Stimulated activated CD8-positive, alpha-beta memory T cell treated with anti-CD3 and anti-CD28 coated beads, Interleukin-15, amount 100 ng/mL, for 1 hour (primary cell): ENCODE results near the gene BBS9.
"Not testable (repeated sequence)": the region's sequence is repeated elsewhere in the genome, so short reads cannot be mapped to it uniquely, and the experiment has no call there.

ENCODE experiments used
- DNase-seq: peaks from one replicate; pipeline ENCODE4 v3.0.0-alpha.2; 2020; ENCODE audit warnings: low read depth

The BBS9 gene

DNA sequence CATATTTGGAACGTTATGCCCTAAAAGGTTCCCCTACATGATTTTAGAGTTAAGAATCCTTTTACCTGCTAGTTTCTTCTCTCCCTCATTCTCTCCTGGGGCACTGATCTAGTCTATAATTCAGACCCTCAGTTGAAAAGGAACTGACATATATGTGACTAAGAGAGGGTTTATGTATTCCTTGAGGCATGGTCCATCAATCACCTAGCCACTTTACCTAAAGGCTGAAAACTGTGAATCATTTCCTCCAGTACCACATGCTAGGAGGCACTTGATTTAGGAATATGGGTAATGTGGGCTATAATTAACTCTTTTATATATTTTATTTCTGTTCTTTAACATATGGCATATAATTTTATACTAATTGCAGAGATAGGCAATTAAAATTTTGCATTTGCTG, 303.5 kb downstream of the BBS9 start:
- DNase-seq = no peak

DNA sequence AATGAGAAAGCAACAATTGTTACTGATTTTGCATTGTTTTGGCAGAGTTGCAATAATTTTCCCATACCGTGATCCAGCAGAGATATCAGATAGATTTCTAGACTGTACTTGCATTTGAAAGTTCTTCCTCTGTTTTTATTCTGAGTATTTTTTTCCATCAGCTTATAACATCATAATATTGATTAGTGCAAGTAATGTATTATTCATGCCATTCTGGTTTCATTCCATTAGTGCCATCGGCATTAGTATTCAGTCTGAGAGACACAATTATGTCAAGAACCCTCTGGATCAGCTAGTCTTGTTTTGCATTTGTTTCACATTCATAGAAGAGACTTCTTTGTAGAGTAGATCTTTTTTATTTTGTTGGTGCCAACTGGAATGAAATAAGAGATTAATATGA, 304.0 kb downstream of the BBS9 start:
- DNase-seq = no peak

DNA sequence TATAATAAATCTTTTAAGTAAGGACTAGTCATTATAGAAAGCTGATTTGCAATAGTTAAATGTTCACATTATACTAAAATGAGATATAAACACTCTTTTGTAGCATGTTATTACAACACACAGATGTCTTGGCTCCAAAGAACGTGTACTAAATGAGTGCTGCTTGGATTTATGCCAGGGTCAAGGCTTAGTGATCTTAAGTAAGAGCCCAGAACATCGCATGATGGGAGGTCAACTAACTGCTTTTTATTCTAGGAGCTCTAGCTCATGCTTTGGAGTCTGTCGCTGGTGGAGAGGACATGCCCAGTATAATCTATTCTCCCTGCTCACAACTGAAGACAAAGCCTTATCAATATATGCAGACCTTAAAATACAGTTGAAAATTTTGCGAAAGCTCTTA, 315.1 kb downstream of the BBS9 start:
- DNase-seq = no peak

DNA sequence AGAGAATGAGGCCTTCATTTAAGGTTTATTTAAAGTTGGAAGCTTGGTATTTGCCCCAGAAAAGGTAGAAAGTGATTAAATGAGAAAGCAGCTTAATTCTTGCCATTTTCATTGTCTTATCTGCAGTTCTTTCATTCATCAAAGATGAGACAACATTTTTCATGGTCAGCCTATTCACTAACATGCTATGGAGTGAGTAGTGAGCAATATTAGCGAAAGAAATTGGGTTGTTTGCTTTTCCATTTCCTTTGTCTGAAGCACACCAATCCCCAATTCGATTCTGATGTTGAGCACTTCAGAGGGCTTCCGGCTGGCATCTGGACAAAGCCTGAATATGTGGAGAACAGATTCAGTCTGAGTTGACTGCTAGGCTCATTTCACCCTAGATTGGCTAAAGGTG, 317.2 kb downstream of the BBS9 start:
- no peak for DNase-seq

DNA sequence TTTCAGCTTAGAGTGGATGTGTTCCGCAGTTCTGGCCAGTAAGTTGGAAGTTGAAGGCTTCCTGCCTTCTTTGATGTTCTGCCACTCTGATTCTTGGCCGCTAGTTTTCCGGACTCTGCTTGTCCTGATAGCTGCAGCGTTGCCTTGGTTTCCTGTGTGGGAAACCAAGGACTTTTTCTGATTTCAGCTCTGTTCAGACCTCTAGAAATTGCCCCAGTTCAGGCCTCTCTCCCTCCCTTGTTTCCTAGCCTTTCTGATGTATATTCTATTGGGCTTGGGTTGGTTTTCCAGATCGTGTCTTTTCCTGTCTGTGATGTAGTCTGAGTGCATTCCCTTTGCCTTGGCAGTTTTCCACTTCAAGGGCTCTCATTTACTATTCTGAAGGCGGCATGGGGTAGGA, 318.7 kb downstream of the BBS9 start:
- DNase-seq = no peak

DNA sequence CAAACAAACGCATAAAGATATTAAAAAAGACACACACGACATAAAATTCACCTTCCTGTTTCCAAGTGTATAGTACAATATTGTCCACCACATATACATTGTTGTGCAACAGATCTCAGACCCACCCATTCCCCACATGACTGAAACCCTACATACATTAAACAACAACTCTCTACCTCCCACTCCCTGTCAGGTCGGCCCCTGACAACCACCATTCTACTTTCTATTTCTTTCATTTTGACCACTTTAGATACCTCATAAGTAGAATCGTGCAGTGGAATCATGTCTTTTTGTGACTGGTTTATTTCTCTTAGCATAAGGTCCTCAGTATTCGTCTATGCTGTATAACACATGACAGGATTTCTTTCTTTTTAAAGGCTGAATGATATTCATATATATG, 320.5 kb downstream of the BBS9 start:
- DNase-seq = no peak

DNA sequence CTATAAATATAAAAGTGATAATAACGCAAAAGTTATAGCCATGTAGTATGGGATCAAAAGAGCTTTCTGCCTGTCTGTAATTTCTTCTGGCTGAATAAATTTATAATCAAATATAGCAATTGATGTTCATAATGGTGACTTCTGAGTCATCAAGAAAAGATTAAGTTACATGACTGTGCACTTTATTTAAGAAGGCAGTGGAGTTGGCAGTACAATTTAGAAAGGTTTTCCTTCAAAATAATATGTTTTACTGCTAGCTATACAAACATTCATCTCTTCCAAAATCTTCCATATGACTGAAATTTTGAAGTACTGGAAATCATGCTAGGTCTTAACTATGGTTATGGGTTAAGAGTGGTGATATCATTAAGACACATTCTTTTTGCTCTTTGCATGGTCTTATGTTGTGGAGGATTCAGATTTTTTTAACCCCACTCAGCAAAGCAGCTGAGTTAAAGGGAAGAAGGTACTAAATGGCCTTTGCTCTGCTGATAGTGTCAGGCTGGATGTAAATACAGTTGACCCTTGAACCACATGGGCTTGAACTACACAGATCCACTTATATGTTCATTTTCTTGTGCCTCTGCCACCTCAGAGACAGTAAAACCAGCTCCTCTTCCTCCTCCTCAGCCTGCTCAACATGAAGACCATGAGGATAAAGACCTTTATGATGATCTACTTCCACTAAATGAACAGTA, 323.6 kb downstream of the BBS9 start:
- no peak for DNase-seq

DNA sequence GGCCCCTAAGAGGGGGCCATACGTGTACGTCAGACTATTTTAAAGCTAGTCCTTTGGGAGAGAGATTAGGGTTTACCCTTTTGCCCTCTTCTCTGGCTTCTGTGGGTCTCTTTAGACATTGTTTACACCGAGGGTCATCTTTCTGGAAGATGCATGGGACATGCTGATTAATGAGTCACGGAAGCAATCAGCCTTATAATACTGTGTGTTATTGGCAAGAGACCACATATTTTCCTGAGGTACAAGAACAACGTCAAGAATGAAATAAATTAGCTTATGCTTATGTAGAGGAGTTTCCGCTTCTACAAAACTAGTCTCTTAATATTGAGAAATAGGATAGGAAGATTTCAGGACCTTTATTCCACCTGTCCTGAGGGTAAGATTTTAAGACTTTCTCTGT, 327.7 kb downstream of the BBS9 start:
- no peak for DNase-seq

DNA sequence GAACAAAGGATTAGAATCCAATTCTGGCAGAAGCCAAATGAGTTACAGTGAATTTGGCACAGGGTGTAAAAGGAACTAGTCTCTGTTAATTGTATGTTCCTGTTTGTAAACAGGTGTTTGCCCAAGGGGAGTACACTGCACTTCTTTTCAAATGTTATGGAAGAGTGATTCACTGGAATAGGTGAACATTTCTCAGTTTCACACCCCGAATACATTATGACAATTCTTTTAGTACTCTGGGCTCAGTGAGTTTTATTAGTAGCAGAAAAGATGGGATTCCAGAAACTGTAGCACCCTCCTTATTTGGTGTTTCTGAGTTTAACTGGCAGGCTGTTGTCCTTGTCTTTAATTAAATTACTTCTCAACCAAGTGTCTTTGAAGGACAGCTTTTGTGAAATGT, 329.2 kb downstream of the BBS9 start:
- no peak for DNase-seq

DNA sequence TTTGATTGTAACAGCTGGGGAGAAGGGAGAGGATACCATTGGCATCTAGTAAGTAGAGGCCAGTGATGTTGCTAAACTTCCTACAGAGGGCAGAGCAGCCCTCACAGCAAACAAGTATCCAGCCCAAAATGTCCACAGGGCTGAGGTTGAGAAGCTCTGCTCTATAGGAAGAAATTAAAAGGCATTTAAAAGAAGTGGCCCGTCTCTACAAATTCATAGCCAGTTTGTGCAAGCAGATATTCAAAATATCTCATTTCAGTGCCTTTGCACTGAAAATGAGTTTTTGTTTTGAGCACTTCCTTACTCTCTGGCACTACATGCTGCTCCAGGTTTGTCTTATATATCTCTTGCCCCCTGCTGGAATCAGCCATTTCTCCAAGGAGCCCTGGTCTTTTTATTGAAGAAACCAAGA, 330.0 kb downstream of the BBS9 start:
- no peak for DNase-seq

DNA sequence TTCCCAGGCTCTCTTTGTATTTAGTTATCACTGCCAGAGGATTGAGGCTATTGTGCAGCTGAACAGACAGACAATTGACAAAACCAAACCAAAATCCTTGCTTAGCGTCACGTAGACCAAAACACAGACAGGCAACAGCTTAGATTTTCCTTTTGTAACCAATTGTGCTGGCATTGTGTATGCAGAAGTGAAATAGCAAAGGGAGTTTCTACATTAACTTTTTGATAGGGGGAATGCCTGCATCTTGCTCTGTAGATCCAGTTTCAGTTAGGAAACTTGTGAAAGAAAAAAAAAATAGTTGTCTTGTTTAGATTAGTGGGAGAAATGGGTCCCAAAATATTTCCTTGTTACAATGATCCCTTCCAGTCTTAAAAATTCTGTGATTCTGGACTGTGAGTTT, 333.8 kb downstream of the BBS9 start:
- DNase-seq = no peak

DNA sequence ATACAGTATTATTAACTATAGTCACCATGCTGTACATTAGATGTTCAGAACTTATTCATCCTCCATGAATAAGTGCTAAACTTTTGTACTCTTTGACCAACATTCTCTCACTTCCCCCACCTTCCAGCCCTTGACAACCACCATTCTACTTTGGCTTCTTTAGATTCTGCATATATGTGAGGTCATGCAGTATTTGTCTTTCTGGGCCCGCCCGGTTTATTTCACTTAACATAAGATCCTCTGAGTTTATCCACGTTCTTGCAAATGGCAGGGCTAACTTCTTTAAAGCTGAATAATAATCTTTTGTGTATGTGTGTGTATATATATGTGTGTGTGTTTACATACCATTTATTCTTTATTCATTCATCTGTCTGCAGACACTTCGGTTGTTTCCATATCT, 336.8 kb downstream of the BBS9 start:
- DNase-seq = no peak

DNA sequence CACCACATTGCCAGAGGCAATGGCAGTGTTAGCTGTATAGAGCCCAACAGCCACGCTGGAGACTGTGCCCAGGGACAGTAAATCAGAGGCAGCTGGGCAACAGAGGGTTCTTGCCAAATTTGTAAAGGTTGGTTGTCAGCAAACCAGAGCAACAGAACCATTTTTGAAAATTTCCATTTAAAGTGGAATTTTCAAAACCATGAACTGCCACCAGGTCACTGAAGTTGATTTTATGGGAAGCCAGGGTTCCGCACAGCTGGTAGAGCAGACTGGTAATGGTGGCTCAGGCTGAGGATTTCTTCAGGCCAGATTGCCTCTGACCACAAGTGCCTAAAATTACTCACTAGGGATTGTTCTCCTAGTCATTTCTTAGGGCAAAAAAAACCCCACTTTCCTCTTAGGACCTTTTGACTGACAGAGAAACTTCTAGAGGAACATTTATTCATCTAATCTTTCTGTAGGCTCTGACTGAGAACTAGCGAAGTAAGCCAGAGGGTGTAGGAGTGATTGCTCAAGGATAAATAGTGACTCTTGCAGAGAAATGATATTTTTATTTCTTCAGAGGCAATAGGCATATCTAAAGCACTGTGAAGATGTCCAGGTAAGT, 342.4 kb downstream of the BBS9 start:
- DNase-seq = no peak

DNA sequence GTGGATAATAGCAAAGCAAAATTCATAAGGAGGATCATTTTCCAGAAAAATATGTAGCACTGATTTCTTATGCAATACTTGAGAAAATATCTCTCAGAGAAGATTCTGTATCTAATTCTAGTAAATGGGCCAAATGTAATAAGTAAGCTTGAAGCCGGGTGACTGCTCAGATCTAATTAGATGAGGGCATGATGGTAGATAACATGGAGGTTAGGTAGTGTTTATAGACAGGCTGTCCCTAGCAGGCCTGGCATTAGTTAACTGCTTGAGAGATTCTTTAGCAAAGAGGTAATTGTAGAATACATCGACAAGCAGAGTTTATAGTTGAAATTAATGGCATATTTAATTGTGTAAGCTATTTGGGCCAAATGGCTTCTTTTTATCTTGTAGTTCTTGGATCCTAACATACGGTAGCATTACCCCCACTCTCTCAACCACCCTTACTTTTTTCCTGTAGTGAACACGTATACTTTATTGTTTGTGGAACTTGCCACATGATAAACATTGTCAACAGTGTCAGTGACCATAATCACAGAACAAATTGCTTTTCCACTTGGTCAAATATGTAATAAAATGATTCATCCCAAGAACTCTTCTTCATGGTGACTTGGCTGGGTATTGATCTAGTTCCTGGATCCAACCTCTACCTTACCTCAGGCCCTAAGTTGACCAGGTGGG, 343.1 kb downstream of the BBS9 start:
- DNase-seq = no peak

DNA sequence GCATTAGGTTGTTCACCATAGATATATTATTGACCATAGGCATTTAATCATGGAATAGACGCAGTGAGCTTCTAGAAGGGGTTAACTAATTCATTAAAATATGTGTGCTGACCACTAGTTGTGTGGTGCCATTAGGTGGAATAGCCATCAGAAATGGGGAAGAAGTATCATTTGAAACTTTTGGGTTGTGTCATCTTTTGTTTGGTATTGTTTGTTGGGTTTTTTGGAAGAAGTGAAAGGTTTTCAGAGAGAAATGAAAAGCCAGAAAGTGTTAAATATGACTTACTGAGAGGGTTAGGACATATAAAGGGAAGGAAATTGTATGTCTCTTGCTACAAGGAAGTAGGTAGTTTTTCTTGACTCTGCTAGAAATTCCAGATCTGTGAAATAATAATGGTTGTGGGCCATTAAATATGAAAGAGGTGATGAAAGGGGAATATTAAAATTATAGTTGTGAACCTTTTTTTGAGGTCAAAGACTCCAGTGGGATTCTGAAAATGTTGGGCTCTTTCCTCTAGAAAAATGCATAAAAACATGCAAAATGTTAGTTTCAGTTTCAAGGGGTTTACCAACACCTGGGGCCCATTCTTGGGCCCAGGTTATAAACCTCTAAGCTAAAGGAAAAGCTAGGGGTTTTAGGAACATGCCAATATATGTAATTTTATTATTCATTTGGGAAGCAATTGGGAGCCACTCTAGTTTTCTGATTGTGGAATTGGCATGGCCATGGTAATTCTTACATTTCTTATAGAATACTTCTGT, 348.5 kb downstream of the BBS9 start:
- DNase-seq = no peak

DNA sequence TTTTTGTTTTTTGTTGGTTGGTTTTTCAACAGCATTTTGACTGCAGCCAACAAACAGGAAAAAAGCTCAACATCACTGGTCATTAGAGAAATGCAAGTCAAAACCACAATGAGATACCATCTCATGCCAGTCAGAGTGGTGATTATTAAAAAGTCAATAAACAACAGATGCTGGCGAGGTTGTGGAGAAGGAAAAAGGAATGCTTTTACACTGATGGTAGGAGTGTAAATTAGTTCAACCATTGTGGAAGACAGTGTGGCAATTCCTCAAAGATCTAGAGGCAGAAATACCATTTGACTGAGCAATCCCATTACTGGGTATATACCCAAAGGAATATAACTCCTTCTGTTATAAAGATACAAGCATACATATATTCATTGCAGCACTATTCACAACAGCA, 355.1 kb downstream of the BBS9 start:
- DNase-seq = not testable (repeated sequence)

DNA sequence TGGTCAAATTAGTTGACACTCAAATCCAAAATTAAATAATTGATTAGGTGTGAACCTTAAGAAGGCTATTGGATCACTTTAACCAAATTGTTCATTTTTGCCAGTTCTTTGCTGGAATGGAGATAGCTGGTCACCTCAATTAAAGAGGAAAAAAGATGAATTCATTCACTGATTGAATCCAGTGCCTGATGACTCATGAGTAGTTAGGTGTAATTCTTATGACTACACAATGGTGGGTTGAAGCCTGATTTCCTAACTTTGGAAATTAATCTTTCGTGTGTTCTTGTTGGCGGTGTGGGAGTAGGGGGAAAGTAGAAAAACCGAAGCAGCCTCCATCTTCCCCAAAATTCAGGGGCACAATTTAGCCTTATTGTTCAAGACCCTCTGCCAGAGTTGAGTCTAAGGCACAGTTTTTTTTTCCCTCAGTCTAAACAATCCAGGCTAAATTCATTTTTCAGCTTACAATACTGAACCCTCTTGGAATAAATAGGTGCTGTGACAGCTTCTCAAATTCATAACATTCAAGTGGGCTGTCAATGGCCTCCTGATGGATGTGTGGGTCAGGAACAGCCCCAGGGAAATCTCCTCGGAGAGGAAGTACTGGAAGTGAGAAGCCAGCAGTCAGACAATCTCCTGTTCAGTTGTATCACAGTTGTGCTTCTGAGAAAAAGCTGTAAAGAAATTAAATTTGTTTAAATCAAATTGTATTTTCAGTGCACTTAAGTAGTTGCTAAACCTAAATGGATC, 356.6 kb downstream of the BBS9 start:
- no peak for DNase-seq

DNA sequence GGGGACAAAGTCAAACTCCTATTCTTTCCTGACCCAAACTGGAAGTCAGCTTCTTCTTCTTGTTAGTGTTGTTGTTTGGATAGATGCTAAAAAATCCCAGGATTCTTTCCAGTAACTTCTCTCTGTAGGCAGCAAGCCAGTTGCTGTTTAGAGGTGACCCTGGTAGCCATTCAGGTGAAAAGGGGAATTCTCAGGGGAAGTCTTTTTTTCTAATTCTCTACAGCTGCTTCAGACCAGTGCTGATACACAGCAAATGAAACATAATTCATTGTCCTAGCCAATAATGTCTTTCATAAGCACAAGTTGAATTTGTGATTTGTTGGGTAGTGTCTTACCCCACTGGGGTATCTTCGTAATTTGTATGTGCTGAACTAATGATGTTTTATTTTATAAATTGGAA, 357.3 kb downstream of the BBS9 start:
- no peak for DNase-seq

DNA sequence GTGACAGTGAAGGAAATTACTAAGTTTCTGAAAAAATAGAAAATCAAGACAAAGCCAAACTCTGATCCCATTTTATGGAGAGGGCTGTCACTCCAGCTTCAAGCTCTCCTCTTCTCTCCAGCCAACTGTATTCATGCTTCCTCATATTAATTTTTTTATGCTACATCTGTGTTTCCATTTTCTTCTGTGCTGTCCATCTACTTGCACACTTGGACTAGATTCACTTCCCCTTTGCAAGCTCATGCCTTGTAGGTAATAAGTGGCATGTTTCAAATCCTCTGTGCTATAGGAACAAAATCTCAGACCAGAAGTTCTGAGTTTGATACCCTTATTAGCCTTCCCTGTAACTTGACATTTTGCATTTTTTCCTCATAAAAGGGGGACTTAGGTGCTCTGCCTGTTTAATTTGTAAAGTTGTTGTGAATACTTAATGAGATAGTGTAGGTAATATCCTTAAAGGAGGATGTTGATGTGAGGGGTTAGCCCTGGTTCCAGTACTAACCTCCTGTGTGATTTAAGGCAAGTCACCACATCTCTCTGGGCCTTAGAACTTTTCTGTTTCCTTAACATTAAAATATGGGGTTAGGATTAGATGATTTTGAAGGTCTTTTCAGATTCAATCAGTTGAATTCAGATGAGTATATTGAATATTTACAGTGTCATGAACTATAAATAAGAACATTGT, 358.8 kb downstream of the BBS9 start:
- DNase-seq = no peak

DNA sequence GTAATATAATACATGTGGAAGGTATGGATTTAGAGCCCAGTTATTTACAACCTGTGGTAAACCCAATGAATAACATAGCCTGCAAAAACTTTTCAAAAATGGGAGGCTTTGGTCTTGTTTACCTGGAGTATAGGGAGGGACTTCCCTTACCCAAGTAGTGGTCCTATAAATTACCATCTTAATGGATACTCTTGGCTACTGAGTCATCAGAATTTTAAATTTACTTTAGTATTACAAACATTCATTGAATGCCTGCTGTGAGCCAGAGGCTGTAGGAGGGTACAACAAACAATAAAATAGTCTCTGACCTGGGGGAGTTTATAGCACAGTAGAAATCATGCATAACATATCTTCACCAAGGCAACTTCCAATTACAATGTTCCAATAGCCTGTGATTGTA, 365.1 kb downstream of the BBS9 start:
- DNase-seq = no peak

DNA sequence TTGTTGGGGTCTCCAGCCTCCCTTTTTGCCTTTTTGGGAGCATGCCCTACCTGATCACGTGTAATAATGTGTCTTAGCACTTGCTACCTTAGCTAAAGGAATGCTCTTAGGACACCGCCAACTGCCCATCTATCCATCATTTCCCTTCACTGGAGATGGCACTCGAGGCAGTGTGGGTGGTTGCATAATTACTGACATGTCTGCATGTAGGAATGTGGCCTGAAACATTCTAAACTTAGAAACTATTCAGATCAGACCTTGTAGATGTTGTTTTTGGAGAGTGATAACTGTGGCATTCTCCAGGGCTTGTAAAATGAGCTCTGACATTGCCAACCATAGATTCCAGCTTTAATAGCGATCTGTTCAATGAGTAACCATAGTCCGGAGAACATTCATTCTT, 365.8 kb downstream of the BBS9 start:
- no peak for DNase-seq

DNA sequence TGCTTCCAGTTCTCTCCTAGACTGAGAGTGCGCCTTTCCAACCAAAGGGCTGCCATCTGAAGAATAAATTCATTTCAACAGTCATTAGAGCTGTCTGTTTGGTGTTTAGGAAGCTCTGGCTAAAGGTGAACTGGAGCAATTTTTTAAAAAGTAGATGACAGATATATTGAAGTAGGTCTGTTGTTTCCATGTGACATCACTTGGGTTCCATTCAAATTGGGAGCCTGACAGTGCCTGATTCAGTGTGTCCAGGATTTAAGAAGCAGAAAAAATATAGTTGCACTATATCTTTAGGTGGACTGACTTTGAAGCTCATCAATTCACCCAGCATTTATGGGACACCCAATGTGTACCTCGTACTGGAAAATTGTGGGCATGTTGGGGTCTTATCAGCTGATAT, 367.7 kb downstream of the BBS9 start:
- DNase-seq = no peak
